Stimulated activated CD8-positive, alpha-beta memory T cell treated with anti-CD3 and anti-CD28 coated beads, Interleukin-7, amount 100 ng/mL, for 24 hours (primary cell): ENCODE measurements around the gene GNG12.

Experiments
- DNase-seq: peaks from one replicate; pipeline ENCODE4 v3.0.0-alpha.2; 2020; ENCODE audit warnings: low read depth

Gene GNG12

DNA sequence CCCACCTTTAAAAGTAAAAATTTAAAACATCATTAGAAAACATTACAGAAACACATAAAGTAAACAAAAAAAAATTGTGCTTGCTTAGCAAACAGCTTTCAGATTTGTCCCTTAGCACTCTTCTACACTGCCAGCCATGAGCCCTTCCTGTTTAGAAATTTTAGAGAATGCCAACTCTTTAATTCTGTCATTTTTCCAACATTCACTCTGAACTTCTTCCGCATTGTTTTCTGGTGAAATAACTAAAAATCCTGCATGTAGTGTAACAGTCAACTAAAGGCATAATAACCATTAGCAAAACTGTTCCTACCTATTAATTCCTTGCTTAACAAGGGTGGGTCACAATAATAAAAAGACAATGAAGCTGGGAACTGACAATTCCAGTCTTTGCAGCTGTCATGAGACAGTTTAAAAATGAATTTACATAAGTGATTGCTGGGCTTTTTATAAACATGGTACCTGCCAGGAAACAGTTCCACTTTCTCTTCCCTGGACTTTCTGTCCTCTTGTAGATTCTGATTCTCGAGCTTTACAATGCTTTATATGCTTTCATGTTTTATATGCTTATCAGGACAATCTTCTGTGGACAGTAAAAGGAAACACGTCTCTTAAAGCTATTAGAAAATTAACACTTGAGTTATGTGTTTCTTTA is 19.0 kb downstream of the GNG12 start:
- DNase-seq = no peak

DNA sequence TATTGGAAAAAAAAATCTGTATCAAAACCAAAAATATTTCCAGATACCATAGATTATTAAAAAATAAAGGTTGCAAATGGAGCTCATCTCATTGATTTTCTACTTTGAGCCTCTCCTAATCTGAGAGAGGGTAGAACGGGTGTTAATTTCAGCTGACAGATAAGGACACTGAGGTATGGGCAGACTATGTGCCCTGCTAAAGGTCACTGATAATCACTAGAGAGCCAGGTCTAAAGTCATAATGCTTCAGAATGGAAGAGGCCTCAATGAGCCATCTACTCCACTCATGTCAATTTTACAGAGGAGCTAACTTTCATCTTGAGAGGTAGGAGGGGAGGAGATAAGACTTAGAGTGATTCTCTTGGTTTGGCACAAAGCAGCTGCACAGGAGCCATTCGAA is 21.0 kb downstream of the GNG12 start:
- no peak for DNase-seq

DNA sequence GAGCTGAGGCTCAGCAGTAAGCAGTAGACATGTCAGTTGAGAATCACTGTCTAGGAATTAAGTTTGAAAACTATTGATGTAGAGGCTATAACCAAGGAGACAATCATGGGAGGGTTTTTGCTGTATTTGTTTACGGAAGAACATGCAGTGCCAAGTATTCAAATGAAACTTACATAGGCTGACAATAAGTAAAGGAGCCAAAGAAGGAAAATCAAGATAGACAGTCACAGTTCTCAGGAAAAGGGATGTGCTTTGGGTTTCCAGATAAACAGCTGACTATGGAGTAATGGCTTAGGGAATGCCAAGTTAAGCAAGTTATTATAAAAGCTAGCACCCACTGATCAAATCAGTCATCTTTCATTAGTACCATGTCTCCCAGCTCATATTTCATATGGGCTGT is 21.5 kb downstream of the GNG12 start:
- no peak for DNase-seq

DNA sequence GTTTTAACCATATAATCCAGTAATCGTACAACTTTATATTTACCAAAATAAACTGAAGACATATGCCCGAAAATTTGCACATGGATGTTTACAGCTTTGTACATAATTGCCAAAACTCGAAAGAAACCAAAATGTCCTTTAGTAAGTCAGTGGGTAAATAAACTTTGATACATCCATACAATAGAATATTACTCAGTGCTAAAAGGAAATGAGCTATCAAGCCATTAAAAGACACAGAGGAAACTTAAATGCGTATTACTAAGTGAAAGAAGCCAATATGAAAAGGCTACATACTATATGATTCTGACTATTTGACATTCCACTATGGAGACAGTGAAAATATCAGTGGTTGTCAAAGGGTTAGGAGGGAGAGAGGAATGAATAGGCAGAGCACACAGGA is 23.4 kb downstream of the GNG12 start:
- DNase-seq = no peak

DNA sequence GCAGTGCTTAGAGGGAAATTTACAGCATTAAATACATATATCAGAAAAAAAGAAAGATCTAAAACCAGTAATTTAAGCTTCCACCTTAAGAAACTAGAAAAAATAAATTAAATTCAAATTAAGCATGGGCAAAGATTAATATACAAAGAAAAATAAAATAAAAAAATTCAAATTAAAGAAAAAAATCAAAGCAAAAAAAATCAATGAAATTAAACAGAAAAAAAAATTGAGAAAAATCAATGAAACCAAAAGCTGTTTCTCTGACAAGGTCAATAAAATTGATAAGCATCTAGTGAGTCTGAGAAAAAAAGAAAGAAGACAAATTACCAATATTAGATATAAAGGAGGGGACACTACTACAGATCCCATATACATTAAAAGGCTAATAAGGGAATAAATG is 26.0 kb downstream of the GNG12 start:
- no peak for DNase-seq

DNA sequence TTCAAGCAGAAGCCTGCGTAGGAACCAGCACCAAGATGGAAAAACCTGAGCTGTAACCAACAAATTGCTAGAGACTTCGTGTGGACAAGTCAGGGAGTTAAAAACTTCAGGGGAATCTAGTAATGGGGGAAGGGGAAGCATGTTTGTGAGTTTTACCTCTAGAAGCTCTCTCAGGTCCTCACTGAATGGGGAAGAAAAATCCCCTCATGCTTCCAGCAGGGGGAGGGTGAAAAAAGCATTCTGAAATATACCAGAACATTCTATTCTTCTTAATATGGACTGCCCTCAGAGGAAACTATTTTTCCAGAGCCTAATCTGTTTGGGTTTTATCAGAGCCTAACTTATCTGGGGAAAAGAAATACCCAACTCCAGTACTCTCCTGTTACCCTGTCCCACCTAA is 28.6 kb downstream of the GNG12 start:
- DNase-seq = no peak

DNA sequence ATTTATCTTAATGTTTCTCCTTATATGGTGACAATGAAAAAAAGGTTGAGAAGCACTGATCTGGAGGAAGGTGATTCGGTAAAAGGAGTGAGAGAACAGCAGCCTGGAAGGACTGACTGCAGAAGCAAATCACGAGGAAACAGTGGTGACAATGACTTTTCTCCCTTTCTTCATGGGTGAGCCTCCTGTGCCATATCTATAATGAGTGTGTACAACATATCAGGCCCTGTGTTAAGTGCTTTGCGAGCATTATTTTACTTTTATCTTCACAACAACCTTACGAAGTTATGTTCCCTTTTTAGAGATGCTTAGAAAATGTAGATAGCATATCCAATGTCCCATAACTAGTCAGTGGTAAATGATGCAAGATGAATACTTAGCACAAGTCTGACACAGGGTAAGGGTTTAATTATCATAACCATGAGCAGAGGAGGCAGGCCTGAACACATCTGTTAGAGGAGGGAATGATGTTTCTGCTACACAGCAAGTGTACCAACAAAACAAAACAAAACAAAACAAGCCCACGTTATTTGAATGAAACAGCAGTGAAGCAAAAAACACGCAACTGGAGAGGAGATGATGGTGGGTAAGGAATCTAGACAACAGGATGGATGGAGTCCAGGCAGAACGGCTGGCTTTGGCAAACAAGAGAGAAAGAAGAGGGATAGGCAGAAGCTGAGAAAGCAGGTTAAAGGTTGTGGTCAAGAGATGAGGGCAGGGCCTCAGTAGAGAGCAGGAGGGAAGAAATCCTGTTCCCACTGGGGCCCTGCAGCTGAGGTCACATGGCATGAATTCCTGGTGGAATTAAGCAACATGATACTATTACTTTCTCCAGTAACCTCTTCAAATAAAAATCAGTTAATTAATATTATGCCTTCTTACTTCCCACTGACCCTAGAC is 29.6 kb downstream of the GNG12 start:
- no peak for DNase-seq

DNA sequence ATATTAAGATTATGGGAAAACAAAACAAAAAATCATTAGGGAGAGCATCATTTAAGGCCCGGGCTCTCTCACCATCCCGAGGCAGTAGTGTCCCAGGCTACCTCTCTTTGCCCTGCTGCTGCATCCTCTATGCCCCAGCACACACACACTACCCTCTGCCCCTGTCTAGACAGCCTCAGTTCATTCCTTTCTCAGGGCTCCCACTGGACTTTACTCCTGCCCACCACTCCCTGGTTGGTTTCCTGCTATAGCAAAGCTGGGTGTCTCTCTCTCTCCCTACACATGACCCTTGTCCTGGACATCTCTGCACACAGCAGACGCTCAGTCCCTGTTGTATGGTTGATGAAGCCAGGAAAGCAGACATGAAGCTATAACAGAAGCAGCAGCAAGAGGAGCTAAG is 30.7 kb downstream of the GNG12 start:
- DNase-seq = no peak

DNA sequence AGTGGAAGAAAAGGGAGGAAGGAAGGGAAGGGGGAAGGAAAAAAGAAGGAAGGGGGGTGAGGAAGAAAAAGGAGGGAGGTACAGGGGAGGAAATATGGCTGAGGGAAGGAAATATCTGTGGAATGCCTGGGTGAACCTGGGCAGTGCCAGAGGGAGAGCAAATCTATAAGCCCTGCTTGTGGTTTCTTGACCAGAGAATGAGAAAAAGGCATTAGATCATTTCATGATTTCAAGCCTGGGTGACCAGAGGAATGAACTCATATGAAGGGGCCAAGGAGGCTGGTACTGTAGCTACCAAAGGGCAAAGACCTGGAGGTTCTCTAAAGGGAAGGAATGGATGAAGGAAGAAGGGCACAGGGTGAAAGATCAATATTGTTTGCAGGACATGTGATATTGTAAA is 31.4 kb downstream of the GNG12 start:
- no peak for DNase-seq

DNA sequence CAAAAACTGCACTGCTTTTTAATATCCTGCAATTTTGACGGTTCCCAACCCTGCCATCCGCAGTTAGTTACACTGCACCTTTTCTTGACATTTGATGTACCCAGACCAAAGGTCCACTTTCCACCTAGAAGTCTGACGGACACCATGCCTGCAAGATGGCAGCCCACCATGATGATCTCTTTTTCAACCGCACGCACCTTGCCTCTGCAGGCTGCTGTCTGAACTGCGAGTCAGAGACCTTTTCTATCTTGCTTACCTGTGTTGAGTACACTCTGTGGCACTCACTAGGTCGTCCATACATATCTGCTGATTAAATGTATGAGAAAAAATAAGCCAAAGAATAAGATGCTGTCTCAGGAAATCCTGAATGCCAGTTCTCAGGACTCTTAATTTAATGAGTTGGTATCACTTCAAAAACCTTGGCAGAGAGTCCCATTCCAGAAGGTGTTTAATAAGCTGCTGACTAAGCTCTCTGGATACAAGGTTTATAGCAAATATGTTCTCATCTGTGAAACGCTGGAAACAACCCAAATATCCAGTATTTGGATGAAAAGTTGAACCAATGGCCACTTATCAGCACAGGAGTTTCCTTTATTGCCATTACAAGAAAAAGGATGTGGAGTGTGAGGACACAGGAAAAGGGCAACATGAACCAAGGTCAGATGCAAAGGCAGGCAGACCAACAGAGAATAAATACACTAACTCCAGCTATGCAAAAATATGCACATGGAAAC is 37.9 kb downstream of the GNG12 start:
- DNase-seq = no peak

DNA sequence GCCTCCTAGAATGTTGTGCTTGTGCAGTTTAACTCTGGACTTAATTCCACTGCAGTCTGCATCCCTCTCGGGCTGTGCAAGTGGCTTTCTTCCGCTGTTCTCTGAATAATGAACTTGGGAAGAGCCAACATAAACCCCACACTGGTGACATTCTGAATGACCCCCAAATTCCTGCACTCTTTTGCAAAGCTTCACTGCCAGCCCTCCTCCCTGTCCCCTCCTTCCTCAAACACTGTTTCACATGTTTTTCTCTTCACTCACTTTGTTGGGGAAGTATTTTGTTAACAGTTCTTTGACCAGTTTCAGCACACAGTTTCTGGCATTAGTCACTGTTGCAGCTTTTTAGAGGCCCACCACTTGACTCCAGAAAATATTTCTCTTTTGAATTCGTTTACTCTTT is 39.7 kb downstream of the GNG12 start:
- DNase-seq = no peak

DNA sequence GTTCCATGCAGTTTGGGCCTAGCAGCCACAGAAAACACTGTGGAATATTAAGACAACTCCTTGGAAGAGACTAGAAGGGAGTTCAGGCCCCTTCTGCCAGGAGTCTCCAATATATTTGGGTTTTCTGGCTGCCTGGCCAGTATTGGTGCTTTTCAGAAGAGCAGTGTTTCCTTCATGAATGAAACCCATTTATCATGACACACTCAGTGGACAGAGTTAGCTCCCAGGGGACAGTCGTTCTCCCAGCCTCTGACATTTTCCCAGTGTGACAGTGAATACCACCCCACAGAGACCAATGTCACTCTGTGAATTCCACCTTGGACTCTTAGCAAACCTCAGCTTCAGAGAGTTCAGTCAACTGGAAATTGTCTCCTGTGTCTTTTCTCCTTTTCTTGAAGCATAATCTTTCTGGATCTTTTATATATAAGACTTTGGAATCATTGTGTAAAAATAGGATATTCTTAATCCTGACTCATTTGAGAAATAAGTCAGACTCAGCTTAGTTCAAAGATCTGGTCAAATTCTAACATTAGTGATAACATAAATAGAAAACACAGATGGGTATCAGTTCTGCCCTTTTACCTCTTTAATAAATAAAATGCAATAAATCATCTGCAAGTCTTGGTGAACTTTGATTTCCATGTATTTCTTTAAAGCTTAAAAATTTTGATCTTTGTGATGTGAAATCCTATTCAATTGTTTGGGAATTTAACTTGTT is 40.4 kb downstream of the GNG12 start:
- DNase-seq = no peak

DNA sequence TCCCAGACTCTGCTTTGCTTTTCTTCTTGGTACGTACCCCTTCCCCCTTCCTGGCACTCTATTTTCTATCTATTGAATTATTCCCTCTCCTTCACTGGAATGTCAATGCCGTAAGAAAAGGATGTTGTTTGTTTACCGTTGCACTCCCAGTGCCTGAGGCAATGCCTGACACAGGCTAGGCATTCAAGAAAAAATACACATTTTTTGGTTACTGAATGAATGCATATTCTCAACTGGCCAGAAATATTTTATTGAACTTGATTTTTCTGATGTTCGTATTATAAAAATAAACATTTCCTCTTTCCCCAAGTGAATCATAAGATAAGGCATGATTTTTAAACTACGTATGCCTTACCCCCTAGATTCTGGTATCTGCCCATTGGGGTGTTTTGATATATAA is 41.2 kb downstream of the GNG12 start:
- no peak for DNase-seq

DNA sequence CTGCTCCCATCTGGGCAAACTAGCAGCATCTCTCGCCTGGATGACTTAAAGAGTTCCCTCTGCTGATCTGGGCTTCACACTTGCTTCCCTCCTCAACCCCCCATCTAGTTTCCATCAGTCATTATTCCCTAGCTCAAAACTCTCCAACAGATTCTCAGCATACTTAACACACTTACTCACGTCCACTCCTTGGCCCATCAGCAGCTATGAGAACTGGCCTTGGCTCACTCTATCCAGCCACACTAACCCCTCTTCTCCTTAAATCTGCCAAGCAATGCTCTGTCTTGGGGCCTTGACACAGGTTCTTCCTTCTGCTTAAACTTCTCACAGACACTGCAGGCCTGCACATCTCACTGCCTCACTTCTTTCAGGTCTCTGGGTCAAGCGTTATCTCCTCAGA is 41.6 kb downstream of the GNG12 start:
- DNase-seq = no peak

DNA sequence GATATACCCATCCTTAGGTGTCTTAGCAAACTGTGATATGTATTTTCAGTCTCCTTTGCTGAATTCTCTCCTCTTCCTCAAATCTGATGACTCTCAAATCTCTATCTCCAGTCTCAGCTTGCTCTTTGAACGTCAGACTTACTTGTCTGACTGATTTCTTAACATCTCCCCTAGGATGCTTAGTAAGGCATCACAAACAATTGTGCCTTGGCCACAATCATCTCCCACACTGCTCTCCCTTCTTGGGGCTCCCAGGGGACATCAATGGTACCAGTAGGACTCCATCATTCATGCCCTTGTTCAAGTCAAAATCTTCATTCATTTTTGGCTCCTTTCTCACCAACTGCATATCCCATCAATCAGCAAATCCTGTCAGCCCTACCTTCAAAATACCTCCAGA is 42.0 kb downstream of the GNG12 start:
- no peak for DNase-seq

DNA sequence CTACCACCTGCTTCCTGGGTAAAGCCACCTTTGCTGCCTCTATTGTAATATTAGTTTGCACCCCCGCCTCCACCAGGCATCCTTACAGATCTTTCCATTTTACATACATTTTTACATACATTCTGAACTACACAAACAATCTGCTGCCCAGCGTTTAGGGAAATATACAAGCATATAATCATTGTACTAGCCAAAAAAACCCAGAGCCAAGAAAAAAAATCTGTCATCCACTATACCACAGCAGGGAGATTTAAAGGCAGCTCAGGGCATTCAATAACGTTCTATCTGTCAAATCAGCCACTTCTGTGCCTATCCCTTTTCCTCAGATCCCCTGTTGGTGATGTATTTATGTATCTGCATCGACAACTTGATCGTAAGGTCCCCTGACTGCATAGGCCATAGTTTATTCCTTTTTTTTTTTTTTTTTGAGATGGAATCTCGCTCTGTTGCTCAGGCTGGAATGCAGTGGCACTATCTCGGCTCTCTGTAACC is 43.0 kb downstream of the GNG12 start:
- no peak for DNase-seq

DNA sequence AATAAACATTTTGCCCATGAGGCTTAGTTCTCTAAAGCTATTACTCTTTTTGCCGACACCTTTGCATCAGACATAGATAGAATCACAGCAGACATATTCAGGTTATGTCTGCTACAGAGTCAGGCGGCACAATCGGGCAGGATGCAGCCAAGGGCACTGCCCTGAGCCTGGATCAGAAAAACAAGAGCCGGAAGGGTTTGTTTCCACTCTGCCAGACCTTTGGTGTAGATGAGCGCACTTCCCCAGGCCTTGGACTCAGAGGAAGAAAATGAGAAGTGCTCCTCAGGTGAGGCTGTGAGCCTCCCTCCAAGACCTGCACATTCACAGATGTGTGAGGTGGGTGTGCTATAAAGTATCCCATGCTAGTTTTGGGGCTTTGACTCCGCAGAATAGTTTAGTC is 43.7 kb downstream of the GNG12 start:
- DNase-seq = no peak

DNA sequence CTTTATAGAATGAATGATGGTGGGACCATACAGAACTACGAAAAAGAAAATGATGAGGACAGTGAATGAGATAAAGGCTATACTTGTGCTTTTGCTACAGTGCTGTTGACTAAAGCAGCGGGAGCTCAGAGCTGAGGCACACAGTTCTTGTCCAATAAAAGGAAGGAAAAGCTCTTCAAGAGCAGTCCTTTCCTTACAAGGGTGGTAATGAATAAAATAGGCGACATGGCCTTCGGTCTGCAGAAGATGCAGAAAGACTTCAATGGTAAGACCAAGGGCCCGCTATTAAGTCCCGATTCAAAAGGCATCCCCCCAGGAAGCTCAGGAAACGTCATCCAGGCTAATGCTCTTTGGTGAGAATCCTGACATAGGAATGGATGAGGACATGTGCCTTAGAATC is 44.4 kb downstream of the GNG12 start:
- DNase-seq = no peak

DNA sequence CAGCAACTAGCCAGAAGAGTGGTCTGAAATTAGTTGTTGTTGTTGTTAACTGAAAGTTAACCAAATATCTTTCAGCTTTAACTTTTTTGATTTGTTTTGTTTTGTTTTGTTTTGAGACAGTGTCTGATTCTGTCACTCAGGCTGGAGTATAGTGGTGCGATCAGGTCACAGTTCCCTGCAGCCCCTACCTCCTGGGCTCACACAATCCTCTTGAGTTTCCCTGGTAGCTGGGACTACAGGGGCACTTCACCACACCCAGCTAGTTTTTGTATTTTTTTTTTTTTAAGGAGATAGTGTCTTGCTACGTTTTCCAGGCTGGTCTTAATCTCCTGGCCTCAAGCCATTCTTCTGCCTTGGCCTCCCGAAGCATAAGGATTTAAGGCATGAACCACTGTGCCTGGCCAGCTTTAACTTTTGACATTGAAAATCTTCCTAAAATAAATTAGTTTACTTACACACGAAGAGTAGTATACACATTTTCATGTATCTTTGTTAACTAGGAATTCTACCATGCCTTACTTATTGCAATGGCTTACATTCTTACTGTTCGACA is 45.0 kb downstream of the GNG12 start:
- DNase-seq = no peak

DNA sequence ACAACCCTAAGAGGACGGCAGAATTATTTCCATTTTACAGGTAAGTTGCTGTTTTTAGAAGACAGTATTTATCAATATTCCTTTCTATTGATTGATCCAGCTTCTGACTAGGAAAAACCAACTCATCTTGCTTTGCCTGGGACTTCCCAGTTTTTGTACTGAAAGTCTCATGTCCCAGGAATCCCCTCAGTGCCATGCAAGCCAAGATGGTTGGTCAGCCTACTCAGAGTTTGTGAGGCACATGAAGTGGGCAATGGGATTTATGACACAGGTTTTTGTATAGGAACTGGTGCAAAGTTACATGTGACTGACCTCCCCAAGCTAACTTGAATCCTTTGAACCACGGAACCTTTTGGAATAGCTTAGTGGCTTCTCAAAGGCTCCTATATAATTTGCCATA is 45.5 kb downstream of the GNG12 start:
- no peak for DNase-seq

DNA sequence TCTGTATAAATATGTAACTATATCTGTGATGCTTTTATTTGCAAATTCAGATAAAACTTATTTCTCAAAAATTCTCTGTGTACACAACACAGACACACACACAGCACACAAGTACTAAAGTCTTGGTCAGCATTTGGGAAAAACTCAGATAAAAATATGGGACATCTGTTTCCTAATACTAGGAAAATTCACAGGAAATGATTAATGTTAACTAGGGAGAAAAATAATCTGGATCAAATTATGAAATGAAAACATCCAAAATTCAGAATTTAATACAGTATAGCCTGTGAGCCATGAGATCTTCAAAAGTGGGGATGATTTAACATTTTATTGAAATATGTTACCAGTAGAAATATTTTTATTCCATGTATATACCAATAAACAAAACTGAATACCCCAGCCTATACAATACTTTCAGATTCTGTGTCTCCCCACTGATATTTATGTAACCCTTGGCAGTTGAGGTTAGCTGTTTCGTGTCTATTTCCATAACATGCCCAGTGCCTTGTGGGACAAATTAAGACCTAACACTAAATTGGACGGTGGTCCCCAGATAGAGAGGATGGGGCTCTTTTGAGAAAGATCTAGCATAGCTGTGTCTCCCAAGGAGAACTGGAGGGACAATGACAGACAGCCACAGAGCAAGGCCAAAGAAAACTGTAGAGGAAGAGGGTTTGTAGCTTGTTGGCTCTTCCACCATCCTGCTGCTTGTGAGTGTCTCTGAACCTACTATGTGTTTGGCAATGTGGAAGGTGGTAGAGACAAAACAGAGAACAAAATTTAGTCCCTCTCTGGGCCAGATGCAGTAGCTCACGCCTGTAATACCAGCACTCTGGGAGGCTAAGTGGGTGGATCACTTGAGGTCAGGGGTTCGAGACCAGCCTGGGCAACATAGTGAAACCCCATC is 47.2 kb downstream of the GNG12 start:
- DNase-seq = no peak
